ENCODE measurements around the gene SLX4IP. TPM values are rescaled to one million over a fixed set of nuclear protein-coding genes. Genes with fewer than 3 reads are reported as not detected.

The SLX4IP gene
- total RNA-seq, 1 experiment from 2014 or later: 6.4 TPM

DNA sequence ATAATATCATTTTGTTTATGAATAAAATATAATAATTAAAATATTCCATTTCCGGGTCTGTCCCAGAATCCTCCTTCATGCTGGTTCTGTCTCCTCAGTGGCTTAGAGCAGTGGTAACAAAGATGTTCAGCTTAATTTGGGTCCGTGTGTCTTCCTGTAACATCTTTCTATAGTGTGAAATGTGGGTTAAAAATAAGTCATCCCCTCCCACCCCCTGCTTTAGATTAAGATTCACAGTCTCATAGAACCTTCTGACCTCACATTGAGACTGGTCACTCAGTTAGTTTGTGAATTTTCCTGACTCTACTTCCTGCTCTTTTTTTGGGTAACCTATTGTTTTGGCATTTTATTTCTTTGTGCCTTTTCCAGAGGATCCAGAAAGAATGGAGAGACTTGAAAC is 55.2 kb downstream of the SLX4IP start:
- Histone ChIP-seq H3K4me3 (ENCODE audit: low read length) (no peak overlapping the region), H3K79me2 (ENCODE audit: low read length) (no peaks in the 10 kb centered on the region), H3F3A (ENCODE audit: low read length, unreplicated experiment) (no peaks in the 10 kb centered on the region), H3K9me3 (ENCODE audit: low read length) (no peaks in the 10 kb centered on the region), H3K9me2 (replicated peaks; ENCODE audit: low read length) (no peaks in the 10 kb centered on the region), H2AFZ (ENCODE audit: low read length) (no peak overlapping the region), H3K4me2 (ENCODE audit: low read length) (no peak overlapping the region), H4K20me1 (ENCODE audit: low read length) (no peaks in the 10 kb centered on the region), H3K27me3 (ENCODE audit: low read length) (no peaks in the 10 kb centered on the region), H3K36me3 (ENCODE audit: low read depth, low read length) (no peaks in the 10 kb centered on the region), H3K9ac (ENCODE audit: low read length) (no peak overlapping the region), H3K27ac (ENCODE audit: low read length) (no peak overlapping the region), H3K4me1 (ENCODE audit: insufficient read depth, low read length) (0 out of 2 replicates have a peak, but pooled peaks cover 3% of the 10 kb centered on the region)
- intact Hi-C loops (cut with micrococcal nuclease): no loop called here
- POLR2A ChIA-PET (ENCODE audit: unreplicated experiment): no interaction called here
- CTCF ChIA-PET: no interaction called here
- no peak for ATAC-seq
- no TSS peak for BruUV-seq (replicated peaks)
- DNase-seq: no peak
- TF ChIP-seq EZH2phosphoT487 (IDR thresholded peaks at IDR 0.05; ENCODE audit: borderline replicate concordance, low read length) (no peak), EZH2 (IDR thresholded peaks at IDR 0.05; ENCODE audit: low read length, unreplicated experiment) (no peak), CTCF (conservative IDR thresholded peaks at IDR 0.05; ENCODE audit: low read depth, low read length) (no peak)

DNA sequence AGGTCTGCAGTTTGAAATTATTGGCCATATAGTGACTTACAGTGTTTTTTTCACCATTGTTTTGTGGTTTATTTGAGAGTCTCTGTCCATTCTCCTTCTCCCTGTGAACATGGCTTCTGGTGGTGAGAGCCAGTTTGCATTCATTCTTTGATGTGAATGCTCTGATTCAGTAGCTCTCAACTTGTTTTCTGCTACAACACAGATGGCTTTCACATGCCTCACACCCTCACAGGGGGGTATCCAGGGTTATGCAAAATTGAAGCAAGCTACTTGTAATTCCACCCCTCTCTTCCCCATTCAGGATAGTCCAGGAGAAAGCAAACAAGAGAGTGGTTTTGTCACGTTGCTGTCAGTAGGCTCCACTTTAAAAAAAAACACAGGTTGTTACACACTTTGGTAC is 55.6 kb downstream of the SLX4IP start:
- no TSS peak for BruUV-seq (replicated peaks)
- Histone ChIP-seq H3K27ac (ENCODE audit: low read length) (no peak overlapping the region), H3K4me1 (ENCODE audit: insufficient read depth, low read length) (0 out of 2 replicates have a peak, but pooled peaks cover 3% of the 10 kb centered on the region), H3K9me2 (replicated peaks; ENCODE audit: low read length) (no peaks in the 10 kb centered on the region), H4K20me1 (ENCODE audit: low read length) (no peaks in the 10 kb centered on the region), H3K79me2 (ENCODE audit: low read length) (no peaks in the 10 kb centered on the region), H3K4me3 (ENCODE audit: low read length) (no peak overlapping the region), H2AFZ (ENCODE audit: low read length) (no peak overlapping the region), H3K27me3 (ENCODE audit: low read length) (no peaks in the 10 kb centered on the region), H3K36me3 (ENCODE audit: low read depth, low read length) (no peaks in the 10 kb centered on the region), H3K9me3 (ENCODE audit: low read length) (no peaks in the 10 kb centered on the region), H3K9ac (ENCODE audit: low read length) (no peak overlapping the region), H3F3A (ENCODE audit: low read length, unreplicated experiment) (no peaks in the 10 kb centered on the region), H3K4me2 (ENCODE audit: low read length) (no peak overlapping the region)
- CTCF ChIA-PET: no interaction called here
- intact Hi-C loops (cut with micrococcal nuclease): no loop called here
- TF ChIP-seq EZH2 (IDR thresholded peaks at IDR 0.05; ENCODE audit: low read length, unreplicated experiment) (no peak), EZH2phosphoT487 (IDR thresholded peaks at IDR 0.05; ENCODE audit: borderline replicate concordance, low read length) (no peak), CTCF (conservative IDR thresholded peaks at IDR 0.05; ENCODE audit: low read depth, low read length) (no peak)
- DNase-seq (no peak), ATAC-seq (no peak)
- POLR2A ChIA-PET (ENCODE audit: unreplicated experiment): no interaction called here

- Histone ChIP-seq H3K9ac (ENCODE audit: low read length) (no peak overlapping the region), H3K9me2 (replicated peaks; ENCODE audit: low read length) (no peaks in the 10 kb centered on the region), H3K4me2 (ENCODE audit: low read length) (no peak overlapping the region), H2AFZ (ENCODE audit: low read length) (no peak overlapping the region), H4K20me1 (ENCODE audit: low read length) (no peaks in the 10 kb centered on the region), H3K27ac (ENCODE audit: low read length) (no peak overlapping the region), H3K79me2 (ENCODE audit: low read length) (0 out of 2 replicates have a peak, but pooled peaks cover 7% of the 10 kb centered on the region), H3K36me3 (ENCODE audit: low read depth, low read length) (no peaks in the 10 kb centered on the region), H3K4me3 (ENCODE audit: low read length) (no peak overlapping the region), H3K4me1 (ENCODE audit: insufficient read depth, low read length) (0 out of 2 replicates have a peak, but pooled peaks cover 3% of the 10 kb centered on the region), H3K9me3 (ENCODE audit: low read length) (no peaks in the 10 kb centered on the region), H3F3A (ENCODE audit: low read length, unreplicated experiment) (no peaks in the 10 kb centered on the region), H3K27me3 (ENCODE audit: low read length) (no peaks in the 10 kb centered on the region)
- no TSS peak for BruUV-seq (replicated peaks)
- ATAC-seq (no peak), DNase-seq (no peak)
- ChIA-PET CTCF (no interaction called here), POLR2A (ENCODE audit: unreplicated experiment) (no interaction called here)
- TF ChIP-seq EZH2 (IDR thresholded peaks at IDR 0.05; ENCODE audit: low read length, unreplicated experiment) (no peak), CTCF (conservative IDR thresholded peaks at IDR 0.05; ENCODE audit: low read depth, low read length) (no peak), EZH2phosphoT487 (IDR thresholded peaks at IDR 0.05; ENCODE audit: borderline replicate concordance, low read length) (no peak)
- intact Hi-C loops (cut with micrococcal nuclease): no loop called here
Measured at GRCh38 chr20:10492065-10492464, 57.0 kb downstream of the SLX4IP start.

All from PC-3 (cell line).